Activated B cell treated with CpG ODN at 0.5 μM for 24 hours (primary cell): Measurements from ENCODE around the gene RPLP2. TPM values are rescaled to one million over a fixed set of nuclear protein-coding genes. Genes with fewer than 3 reads are reported as not detected.

ENCODE experiments used
- ATAC-seq: fragments of 200-7000 bp; cut with Tn5 transposase; one replicate; pipeline ENCODE4 v1.10.0; 2021; ENCODE audit warnings: low read depth, mild to moderate bottlenecking, moderate library complexity
- CTCF ChIA-PET: fragments of 350-600 bp; sonication (Branson Sonifier 250); formaldehyde crosslinking; loops from one replicate; lab custom pipeline; 2021; ENCODE audit warnings: antibody characterized with exemption; lab: Charles Lee
- POLR2A ChIA-PET: fragments of 350-600 bp; sonication (Branson Sonifier 250); formaldehyde crosslinking; loops from one replicate; lab custom pipeline; 2021; ENCODE audit warnings: antibody characterized with exemption; lab: Charles Lee
- DNase-seq: peaks from one replicate; pipeline ENCODE4 v3.0.0; 2022
- H3K27ac Mint-ChIP-seq: one replicate; pipeline ENCODE4 v1.8.0; 2020; ENCODE audit warnings: mixed read lengths
- H3K27me3 Mint-ChIP-seq: one replicate; pipeline ENCODE4 v1.8.0; 2021; ENCODE audit warnings: mixed read lengths
- H3K36me3 Mint-ChIP-seq: one replicate; pipeline ENCODE4 v1.8.0; 2021; ENCODE audit warnings: low read depth, mixed read lengths
- H3K4me1 Mint-ChIP-seq: one replicate; pipeline ENCODE4 v1.8.0; 2021; ENCODE audit warnings: mixed read lengths
- H3K4me3 Mint-ChIP-seq: one replicate; pipeline ENCODE4 v1.8.0; 2020; ENCODE audit warnings: mild to moderate bottlenecking, mixed read lengths
- H3K9me3 Mint-ChIP-seq: one replicate; pipeline ENCODE4 v1.8.0; 2020; ENCODE audit warnings: mixed read lengths
- CTCF ChIP-seq: fragments of 200-600 bp; IDR thresholded peaks from one replicate; pipeline ENCODE4 v1.8.0; 2022; ENCODE audit warnings: antibody characterized with exemption, mild to moderate bottlenecking
- intact Hi-C: fragments of 100-400 bp; cut with micrococcal nuclease; formaldehyde crosslinking; loops from one replicate; pipeline ENCODE4 v1.15.1; 2024
- total RNA-seq: library from RNA; stranded (reverse); gene quantifications from 2 replicates; pipeline ENCODE4 v1.2.3, GENCODE V29; 2022

RPLP2 gene
- total RNA-seq, 1 donor from 2014 or later, result 4,124 TPM

- intact Hi-C loops, result no loop called here
- DNase-seq (no peak), ATAC-seq (no peak)
- no peak for TF ChIP-seq CTCF
- Mint-ChIP-seq H3K27ac (no peak overlapping the region), H3K27me3 (no peaks in the 10 kb centered on the region), H3K9me3 (no peaks in the 10 kb centered on the region), H3K36me3 (peaks cover 67% of the 10 kb centered on the region), H3K4me3 (no peak overlapping the region), H3K4me1 (peaks cover 3% of the 10 kb centered on the region)
- CTCF ChIA-PET, result interaction anchor here (1.5 kb wide), 1 partner anchor 104 kb away, joined by 3 read pairs; no protein-coding TSS in a partner anchor
- POLR2A ChIA-PET, result interaction anchor here (0.6 to 1.1 kb wide), 2 partner anchors 17 to 31 kb away, joined by 3 to 8 read pairs; no protein-coding TSS in a partner anchor
These were observed 43.4 kb upstream of the RPLP2 start for GRCh38 chr11:766106-766935.

GRCh38 chr11:766936-767210 is 42.9 kb upstream of the RPLP2 start:
- H3K4me3 Mint-ChIP-seq, result no peak overlapping the region
- intact Hi-C loops, result no loop called here
- DNase-seq, result no peak
- no peaks in the 10 kb centered on the region for H3K27me3 Mint-ChIP-seq
- no peak overlapping the region for H3K27ac Mint-ChIP-seq
- ATAC-seq, result no peak
- ChIA-PET CTCF (no interaction called here), POLR2A (no interaction called here)
- no peaks in the 10 kb centered on the region for H3K9me3 Mint-ChIP-seq
- peaks cover 3% of the 10 kb centered on the region for H3K4me1 Mint-ChIP-seq
- peaks cover 63% of the 10 kb centered on the region for H3K36me3 Mint-ChIP-seq
- no peak for TF ChIP-seq CTCF

- Mint-ChIP-seq H3K4me3 (no peak overlapping the region), H3K36me3 (peaks cover 59% of the 10 kb centered on the region), H3K9me3 (no peaks in the 10 kb centered on the region), H3K4me1 (peaks cover 3% of the 10 kb centered on the region), H3K27me3 (no peaks in the 10 kb centered on the region), H3K27ac (no peak overlapping the region)
- ChIA-PET POLR2A (no interaction called here), CTCF (no interaction called here)
- no peak for TF ChIP-seq CTCF
- intact Hi-C loops, result no loop called here
- DNase-seq (no peak), ATAC-seq (no peak)
These were observed 42.5 kb upstream of the RPLP2 start for GRCh38 chr11:767238-767637.

- no peak for TF ChIP-seq CTCF
- peaks cover 3% of the 10 kb centered on the region for H3K4me1 Mint-ChIP-seq
- POLR2A ChIA-PET, result interaction anchor here (0.9 kb wide), 1 partner anchor 49 kb away, joined by 3 read pairs; the partner anchor contains the start of gene PNPLA2
- H3K9me3 Mint-ChIP-seq, result no peaks in the 10 kb centered on the region
- CTCF ChIA-PET, result no interaction called here
- no peak for ATAC-seq
- peaks cover 38% of the 10 kb centered on the region for H3K36me3 Mint-ChIP-seq
- H3K27ac Mint-ChIP-seq, result no peak overlapping the region
- no peaks in the 10 kb centered on the region for H3K27me3 Mint-ChIP-seq
- DNase-seq, result no peak
- intact Hi-C loops, result no loop called here
- no peak overlapping the region for H3K4me3 Mint-ChIP-seq
These were observed 39.7 kb upstream of the RPLP2 start for GRCh38 chr11:769887-770641.
